DMS53 treated with DMSO at 0.1 percent for 48 hours (cell line): ENCODE measurements around the gene CELSR1.

Source experiments
- DNase-seq: peaks from one replicate; lab custom pipeline; 2025; ENCODE audit not compliant: unreplicated experiment; lab: John Stamatoyannopoulos, UW

CELSR1 gene

GRCh38 chr22:46574993-46575910, 37.8 kb upstream of the CELSR1 start:
- peak; percentile 95 for DNase-seq

- DNase-seq, result no peak
These were observed 37.1 kb upstream of the CELSR1 start for GRCh38 chr22:46574438-46574992.

DNA sequence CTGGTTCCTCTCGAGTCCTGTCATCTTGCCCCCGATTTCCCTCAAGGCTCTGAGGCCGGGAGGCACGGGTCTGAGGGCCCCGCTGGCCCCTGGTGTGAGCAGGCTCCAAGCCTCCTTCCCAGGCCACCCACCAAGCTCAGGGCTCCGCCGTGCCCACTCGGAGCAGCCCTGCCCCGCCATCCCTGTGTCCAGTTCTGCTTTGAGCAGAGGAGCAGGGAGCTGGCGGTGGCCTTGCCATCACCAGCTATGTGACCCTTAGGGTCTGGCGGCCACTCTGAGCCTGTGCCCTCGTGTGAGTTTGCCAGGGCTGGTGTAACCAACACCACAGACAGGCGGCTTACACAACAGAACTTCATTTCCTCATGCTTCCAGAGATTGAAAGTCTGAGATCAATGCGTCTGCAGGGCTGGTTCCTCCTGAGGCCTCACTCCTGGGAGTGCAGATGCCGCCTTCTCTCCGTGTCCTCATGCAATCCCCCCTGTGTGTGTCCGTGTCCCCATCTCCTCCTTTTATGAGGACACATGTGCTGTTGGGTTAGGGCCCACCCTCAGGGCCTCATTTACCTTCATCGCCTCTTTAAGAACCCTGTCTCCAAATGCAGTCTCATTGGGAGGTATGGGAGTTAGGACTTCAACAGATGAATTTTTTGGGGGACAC, 36.5 kb upstream of the CELSR1 start:
- no peak for DNase-seq

DNA sequence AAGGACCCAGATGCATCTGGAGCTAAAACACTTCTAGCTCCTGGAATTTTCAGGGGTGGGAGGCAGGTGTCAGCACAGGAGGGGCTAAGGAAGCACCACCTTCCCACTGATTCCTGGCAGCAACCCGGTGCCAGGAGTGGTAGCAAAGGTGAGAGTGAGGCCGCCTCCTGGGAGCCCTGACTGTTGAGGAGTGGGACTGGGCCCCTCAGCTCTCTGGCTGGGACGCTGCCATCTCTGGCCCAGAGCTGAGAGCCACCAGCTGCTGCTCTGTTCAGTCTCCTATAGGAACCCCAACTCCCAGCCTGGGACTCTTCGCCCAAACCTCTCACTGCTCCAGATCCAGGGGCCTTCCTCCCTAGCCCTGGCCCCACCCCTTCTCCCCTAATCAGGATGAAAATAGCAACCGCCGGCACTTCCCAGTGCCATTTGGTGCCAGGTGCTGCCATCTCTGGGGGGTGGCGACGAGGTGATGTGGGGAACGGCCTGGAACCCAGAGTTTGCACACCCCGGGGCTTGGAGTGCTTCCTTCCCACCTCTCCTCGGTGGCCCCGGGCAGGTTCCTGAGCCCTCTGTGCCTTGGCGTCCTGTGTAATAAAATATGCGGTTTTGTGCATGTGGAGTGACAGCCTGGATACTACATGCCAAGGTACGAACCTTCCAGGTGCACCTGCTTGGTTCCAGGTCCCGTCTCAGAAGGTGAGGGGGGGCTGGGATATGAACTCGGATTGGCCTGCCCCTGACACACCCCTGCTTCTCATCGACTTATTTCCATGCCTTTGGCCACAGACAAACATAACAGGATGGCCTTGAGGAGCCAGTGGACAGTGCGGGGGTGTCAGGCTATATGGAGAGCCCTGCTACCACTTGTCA, 35.7 kb upstream of the CELSR1 start:
- DNase-seq, result no peak

- DNase-seq, result no peak
These were observed 34.3 kb upstream of the CELSR1 start for GRCh38 chr22:46571642-46572250.

- DNase-seq, result no peak
These were observed 32.7 kb upstream of the CELSR1 start for GRCh38 chr22:46569848-46570695.

DNA sequence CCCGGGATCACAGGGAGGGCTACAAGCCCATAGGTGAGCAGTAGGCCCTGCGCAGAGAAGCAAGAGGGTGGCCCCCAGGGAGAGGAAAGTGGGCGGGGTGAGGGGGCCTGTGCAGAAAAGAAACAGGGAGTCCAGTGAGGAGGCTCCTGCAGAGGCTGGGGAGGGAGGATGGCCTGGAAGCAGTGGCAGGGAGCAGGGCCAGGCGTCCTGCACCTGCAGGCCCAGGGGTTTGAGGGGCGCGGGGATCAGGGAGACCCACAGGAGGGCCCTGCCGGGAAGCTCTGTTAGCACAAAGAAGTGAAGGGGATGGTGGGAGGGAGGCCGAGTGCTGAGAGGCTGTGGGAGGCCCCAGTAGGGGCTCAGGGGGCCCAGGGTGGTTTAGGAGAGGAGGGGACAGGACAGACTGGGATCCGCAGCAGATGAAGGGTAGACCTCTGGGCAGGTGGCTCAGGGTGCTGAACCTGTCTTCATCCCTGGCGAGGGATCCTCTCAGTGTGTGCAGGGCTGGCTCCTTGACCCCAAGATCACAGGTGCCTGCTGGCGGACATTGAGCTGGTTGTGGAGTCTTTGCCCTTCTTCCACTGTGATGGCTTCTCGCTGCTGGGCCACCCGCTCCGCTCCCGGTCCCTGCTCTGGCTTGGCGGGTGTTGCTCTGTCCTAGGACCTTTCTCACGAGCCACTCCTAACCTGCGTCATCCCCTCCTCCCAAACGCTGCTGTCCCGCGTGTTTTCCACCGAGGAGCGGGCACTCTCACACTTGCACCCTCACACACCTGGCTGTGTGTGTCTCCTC, 31.8 kb upstream of the CELSR1 start:
- DNase-seq, result no peak

DNA sequence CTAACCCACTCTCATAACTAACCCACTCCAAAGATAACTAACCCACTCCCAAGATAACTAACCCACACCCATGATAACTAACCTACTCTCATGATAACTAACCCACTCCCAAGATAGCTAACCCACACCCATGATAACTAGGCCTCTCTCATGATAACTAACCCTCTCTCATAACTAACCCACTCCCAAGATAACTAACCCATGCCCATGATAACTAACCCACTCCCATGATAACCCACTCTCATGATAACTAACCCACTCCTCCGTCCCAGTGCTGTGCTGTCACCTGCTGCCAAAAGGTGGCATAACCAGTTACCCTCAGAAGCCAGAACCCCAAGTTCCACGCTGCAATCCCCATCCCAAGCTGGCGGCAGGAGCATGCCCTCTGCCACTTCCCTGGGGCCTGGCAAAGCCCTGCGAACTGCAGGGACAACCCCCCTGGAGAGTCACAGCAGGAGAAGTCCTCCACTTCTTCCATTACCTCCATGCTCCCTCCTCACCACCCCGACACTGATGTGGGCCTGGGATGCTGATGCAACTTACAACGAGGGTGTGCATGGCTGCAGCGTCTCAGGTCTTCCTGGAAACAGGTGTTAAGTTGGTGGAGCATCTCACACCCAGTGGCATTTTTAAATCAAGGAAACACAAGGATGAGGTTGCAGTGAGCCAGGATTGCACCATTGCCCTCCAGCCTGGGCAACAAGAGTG, 30.8 kb upstream of the CELSR1 start:
- no peak for DNase-seq

DNA sequence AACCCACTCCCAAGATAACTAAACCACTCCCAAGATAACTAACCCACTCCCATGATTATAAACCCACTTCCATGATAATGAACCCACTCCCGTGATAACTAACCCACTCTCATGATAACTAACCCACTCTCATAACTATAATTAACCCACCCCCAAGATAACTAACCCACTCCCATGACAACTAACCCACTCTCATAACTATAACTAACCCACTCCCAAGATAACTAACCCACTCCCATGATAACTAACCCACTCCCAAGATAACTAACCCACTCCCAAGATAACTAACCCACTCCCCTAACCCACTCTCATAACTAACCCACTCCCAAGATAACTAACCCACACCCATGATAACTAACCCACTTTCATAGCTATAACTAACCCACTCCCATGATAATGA, 30.1 kb upstream of the CELSR1 start:
- no peak for DNase-seq

- no peak for DNase-seq
These were observed 26.8 kb upstream of the CELSR1 start for GRCh38 chr22:46564084-46564714.

GRCh38 chr22:46563381-46564083, 26.1 kb upstream of the CELSR1 start:
- DNase-seq, result peak; percentile 45

GRCh38 chr22:46561435-46561905, 24.1 kb upstream of the CELSR1 start:
- no peak for DNase-seq

DNA sequence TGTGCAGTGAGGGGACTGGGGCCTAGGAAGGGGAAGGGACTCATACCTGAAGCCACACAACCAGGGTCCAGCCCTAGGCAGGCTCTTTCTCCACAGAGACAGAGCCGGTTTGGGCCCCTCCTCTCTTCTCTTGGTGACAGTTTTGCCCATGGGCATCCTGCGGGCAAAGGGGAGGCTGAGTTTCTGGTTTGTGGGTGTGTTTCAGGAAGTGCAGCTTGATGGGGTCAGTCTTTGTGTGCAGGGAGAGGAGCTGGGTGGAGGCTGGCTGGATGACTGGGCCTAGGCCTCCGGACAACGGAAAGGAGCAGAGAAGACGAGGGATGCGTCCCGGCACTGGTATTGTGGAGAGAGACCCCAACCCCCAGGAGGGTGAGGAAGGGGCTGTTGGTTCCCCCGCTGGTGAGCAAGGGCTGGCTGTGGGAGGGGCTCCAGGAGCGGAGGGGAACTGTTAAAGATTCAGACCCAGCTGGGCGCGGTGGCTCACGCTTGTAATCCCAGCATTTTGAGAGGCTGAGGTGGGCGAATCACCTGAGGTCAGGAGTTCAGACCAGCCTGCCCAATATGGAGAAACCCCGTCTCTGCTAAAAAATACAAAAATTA, 23.4 kb upstream of the CELSR1 start:
- DNase-seq, result no peak

DNA sequence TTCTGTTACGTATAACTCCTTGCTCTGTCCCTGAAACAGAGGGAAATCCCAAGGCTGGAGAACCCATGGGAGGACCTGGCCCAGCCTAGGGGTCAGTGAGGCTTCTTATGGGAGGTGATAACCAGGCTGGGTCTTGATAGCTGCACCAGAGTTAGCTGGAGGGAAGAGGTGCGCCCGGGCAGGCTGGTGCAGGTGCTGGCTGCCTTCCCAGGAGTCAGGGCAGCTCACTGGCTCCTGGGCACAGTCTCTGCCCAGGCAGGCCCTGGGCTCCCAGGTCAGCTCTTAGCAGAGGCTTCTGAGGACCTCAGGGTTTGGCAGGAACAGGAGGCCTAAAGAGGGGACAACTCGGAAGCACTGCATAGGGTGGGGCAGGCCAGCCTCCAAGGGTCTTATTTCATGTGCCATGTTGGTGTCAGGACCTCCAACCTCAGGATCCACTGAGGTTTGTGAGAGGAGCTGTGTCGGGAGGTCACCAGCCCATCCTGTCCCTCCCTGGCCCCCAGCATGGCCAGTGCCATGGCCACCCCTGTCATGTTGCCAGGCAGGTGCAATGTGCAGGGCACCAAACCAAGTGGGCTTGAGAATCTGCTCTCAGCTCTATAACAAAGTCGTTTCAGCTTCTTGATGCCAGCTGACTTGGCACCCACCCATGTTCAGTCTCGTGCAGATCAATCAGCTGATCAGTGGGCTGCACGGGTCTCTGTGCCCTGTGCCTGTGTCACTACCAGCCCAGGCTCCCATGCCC, 20.5 kb upstream of the CELSR1 start:
- DNase-seq, result no peak

DNA sequence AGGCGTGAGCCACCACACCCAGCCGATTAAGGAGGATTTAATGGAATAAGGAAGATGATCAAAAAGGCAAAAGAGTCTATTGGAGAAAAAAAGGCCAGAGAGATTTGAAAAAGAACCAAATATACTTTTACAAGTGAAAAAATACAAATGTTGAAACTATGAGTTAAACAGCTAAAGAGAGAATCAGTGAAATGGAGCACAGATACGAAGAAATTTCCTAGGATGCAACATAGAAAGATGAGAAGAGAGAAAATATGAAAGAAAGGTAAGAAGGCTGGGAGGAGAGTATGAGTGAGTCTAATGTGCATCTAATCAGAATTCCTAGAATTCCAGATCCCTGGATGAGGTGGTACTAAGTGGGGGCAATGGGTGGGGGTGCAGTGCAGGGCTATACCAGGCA, 19.4 kb upstream of the CELSR1 start:
- DNase-seq, result no peak

GRCh38 chr22:46553189-46553588, 15.8 kb upstream of the CELSR1 start:
- no peak for DNase-seq
